Activated effector memory CD4-positive, alpha-beta T cell treated with anti-CD3 and anti-CD28 coated beads, Interleukin-2, amount 50 U/mL, for 16 hours (primary cell): ENCODE measurements around the gene SRGAP2C.
"Not testable (repeated sequence)": the region's sequence is repeated elsewhere in the genome, so short reads cannot be mapped to it uniquely, and the experiment has no call there.

Source experiments
- DNase-seq: peaks from one replicate; pipeline ENCODE4 v3.0.0-alpha.2; 2020

Gene SRGAP2C

GRCh38 chr1:121187914-121188313, 3.1 kb downstream of the SRGAP2C start:
- DNase-seq: not testable (repeated sequence)

- DNase-seq: not testable (repeated sequence)
Observed at GRCh38 chr1:121192512-121192911, 7.7 kb downstream of the SRGAP2C start.

- not testable (repeated sequence) for DNase-seq
Observed at GRCh38 chr1:121197095-121197882, 12.5 kb downstream of the SRGAP2C start.

GRCh38 chr1:121199763-121200162, 15.0 kb downstream of the SRGAP2C start:
- not testable (repeated sequence) for DNase-seq

GRCh38 chr1:121200232-121200631, 15.5 kb downstream of the SRGAP2C start:
- not testable (repeated sequence) for DNase-seq

- DNase-seq: not testable (repeated sequence)
Observed at GRCh38 chr1:121200985-121201981, 16.5 kb downstream of the SRGAP2C start.

- DNase-seq: not testable (repeated sequence)
Observed at GRCh38 chr1:121202986-121203385, 18.2 kb downstream of the SRGAP2C start.

GRCh38 chr1:121205786-121206711, 21.3 kb downstream of the SRGAP2C start:
- not testable (repeated sequence) for DNase-seq

GRCh38 chr1:121207328-121207727, 22.6 kb downstream of the SRGAP2C start:
- not testable (repeated sequence) for DNase-seq

- DNase-seq: not testable (repeated sequence)
Observed at GRCh38 chr1:121208375-121208774, 23.6 kb downstream of the SRGAP2C start.

GRCh38 chr1:121210778-121211177, 26.0 kb downstream of the SRGAP2C start:
- not testable (repeated sequence) for DNase-seq

- not testable (repeated sequence) for DNase-seq
Observed at GRCh38 chr1:121213491-121213890, 28.7 kb downstream of the SRGAP2C start.

- DNase-seq: not testable (repeated sequence)
Observed at GRCh38 chr1:121214544-121215156, 29.9 kb downstream of the SRGAP2C start.

- DNase-seq: not testable (repeated sequence)
Observed at GRCh38 chr1:121215699-121216417, 31.1 kb downstream of the SRGAP2C start.

GRCh38 chr1:121216676-121217075, 31.9 kb downstream of the SRGAP2C start:
- DNase-seq: not testable (repeated sequence)

- not testable (repeated sequence) for DNase-seq
Observed at GRCh38 chr1:121221770-121222169, 37.0 kb downstream of the SRGAP2C start.

- not testable (repeated sequence) for DNase-seq
Observed at GRCh38 chr1:121224714-121225113, 39.9 kb downstream of the SRGAP2C start.

GRCh38 chr1:121226295-121226904, 41.6 kb downstream of the SRGAP2C start:
- not testable (repeated sequence) for DNase-seq

GRCh38 chr1:121226925-121227324, 42.1 kb downstream of the SRGAP2C start:
- DNase-seq: not testable (repeated sequence)

GRCh38 chr1:121227544-121228330, 43.0 kb downstream of the SRGAP2C start:
- DNase-seq: not testable (repeated sequence)
